C4-2B (cell line): ENCODE measurements around the gene CFAP69.

ENCODE experiments used
- H3K27ac ChIP-seq: fragments of 450-650 bp; 2 replicates; pipeline ENCODE4 v1.5.1; 2017
- CTCF ChIP-seq: fragments of 450-650 bp; conservative IDR thresholded peaks from 2 replicates; pipeline ENCODE4 v1.5.1; 2017; ENCODE audit warnings: mild to moderate bottlenecking
- ZFX ChIP-seq: fragments of 450-650 bp; IDR thresholded peaks from 2 replicates; pipeline ENCODE4 v1.6.1; 2017

CFAP69 gene

GRCh38 chr7:90290244-90291113, 45.5 kb downstream of the CFAP69 start:
- TF ChIP-seq CTCF, result no peak
- TF ChIP-seq ZFX, result no peak
- H3K27ac ChIP-seq, result no peak overlapping the region

GRCh38 chr7:90298145-90299038, 53.4 kb downstream of the CFAP69 start:
- no peak overlapping the region for H3K27ac ChIP-seq
- TF ChIP-seq ZFX (no peak), CTCF (peak; percentile 89)

- no peak for TF ChIP-seq ZFX
- no peak for TF ChIP-seq CTCF
These were observed 58.3 kb downstream of the CFAP69 start for GRCh38 chr7:90303241-90303640.

DNA sequence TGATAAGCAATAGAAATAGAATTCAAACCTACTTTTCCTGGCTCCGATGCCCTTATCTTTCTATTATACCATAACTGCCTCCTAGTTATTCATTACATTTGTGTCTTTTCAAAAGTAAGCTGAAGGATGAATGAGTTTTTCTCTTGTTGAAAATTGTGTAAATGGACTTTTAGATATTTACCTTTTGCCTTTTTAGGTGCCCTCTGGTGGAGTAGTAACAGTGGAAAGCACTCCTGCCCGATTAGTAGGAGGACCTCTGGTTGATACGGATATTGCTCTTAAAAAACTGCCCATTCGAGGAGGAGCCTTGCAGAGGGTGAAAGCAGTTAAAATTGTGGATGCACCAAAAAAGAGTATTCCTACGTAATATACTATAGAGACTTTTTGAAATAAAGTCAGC, 64.9 kb downstream of the CFAP69 start:
- no peak for TF ChIP-seq ZFX
- TF ChIP-seq CTCF, result peak; percentile 21
- no peak overlapping the region for H3K27ac ChIP-seq

More at GRCh38 chr7:90303241-90303640, 58.3 kb downstream of the CFAP69 start:
- H3K27ac ChIP-seq, result peak overlapping the region; percentile 43; the same call in 1 of the 2 replicates

- TF ChIP-seq ZFX (no peak), CTCF (no peak)
- H3K27ac ChIP-seq, result no peak overlapping the region
These were observed 66.2 kb downstream of the CFAP69 start for GRCh38 chr7:90311175-90311574.

DNA sequence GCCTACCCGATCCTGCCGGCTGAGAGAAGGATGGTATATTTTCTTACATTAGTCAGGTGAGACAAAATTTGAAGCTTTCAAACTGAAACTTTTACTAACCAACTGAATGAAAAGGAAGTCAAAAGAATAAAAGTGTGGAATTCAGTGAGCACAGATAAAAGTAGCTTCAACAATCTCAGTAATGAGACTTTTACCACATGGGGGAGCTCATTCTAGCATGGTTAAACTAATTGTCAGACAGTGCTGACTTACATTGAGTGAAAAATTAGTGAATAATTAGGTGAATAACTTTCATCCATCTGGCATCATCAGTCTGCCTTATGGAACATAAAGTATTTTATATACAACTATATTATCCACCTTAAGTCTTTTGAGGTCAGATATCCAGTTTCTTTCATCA, 67.8 kb downstream of the CFAP69 start:
- no peak for TF ChIP-seq ZFX
- peak; percentile 42 for TF ChIP-seq CTCF
- H3K27ac ChIP-seq, result no peak overlapping the region

DNA sequence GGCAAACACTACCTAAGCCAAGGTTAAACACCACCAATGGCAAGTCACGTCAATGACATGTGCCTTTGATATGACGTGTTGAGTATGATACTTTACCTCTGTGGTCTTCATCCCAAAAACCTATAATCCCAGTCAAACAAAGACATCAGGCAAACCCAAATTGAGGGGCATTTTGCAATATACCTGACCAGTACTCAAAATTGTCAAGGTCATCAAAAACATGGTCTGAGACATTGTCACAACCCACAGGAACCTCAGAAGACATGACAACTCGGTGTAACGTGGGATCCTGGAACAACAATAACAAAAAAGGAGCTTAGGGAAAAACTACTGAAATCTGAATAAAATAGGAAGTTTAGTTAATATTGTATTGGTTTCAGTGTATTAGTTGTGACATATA, 68.9 kb downstream of the CFAP69 start:
- TF ChIP-seq ZFX, result no peak
- TF ChIP-seq CTCF, result no peak

More for the DNA sequence above, 68.9 kb downstream of the CFAP69 start:
- no peak overlapping the region for H3K27ac ChIP-seq
